Breast epithelium (tissue), 4 donors: ENCODE measurements around the gene ATF2. TPM values are rescaled to one million over a fixed set of nuclear protein-coding genes. Genes with fewer than 3 reads are reported as not detected.

Experiments
- DNase-seq, 2 donors: peaks; one replicate each; pipeline ENCODE4 v3.0.0-alpha.2; 2019; ENCODE audit warnings: low spot score in 2 of 2
- H3K27ac ChIP-seq, 2 donors: fragments of 200-600 bp; sonication (generic) in 1 of 2; one replicate each; pipeline ENCODE4 v1.5.1; 2016 to 2019; ENCODE audit warnings: mild to moderate bottlenecking in 1 of 2
- H3K27me3 ChIP-seq, 2 donors: fragments of 200-600 bp; sonication (generic) in 1 of 2; one replicate each; pipeline versions ENCODE4 v1.5.1 to v1.6.0; 2017 to 2019; ENCODE audit warnings: control low read depth in 1 of 2, mild to moderate bottlenecking in 1 of 2
- H3K36me3 ChIP-seq: fragments of 200-600 bp; one replicate; pipeline ENCODE4 v1.5.1; 2019
- H3K4me1 ChIP-seq, 2 donors: fragments of 200-600 bp; sonication (generic); one replicate each; pipeline ENCODE4 v1.5.1; 2016 to 2019; ENCODE audit warnings: control low read depth in 1 of 2
- H3K4me3 ChIP-seq, 3 donors: fragments of 200-600 bp; sonication (generic); 1 replicate in 2 of 3; 2 replicates in 1 of 3; pipeline ENCODE4 v1.5.1; 2016 to 2019; ENCODE audit warnings: mild to moderate bottlenecking in 3 of 3, moderate library complexity in 2 of 3
- H3K9me3 ChIP-seq, 2 donors: fragments of 200-600 bp; sonication (generic) in 1 of 2; one replicate each; pipeline ENCODE4 v1.5.1; 2016 to 2019; ENCODE audit warnings: control low read depth in 1 of 2
- POLR2A ChIP-seq: fragments of 450-650 bp; IDR thresholded peaks from one replicate; pipeline ENCODE4 v1.6.1; 2016; ENCODE audit warnings: antibody characterized with exemption, mild to moderate bottlenecking, moderate library complexity
- POLR2AphosphoS5 ChIP-seq, 3 donors: sonication (generic); formaldehyde crosslinking; IDR thresholded peaks; one replicate each; pipeline ENCODE4 v1.6.1; 2017; ENCODE audit warnings: antibody characterized with exemption in 3 of 3
- intact Hi-C: fragments of 100-400 bp; cut with DNase I; formaldehyde crosslinking; loops from one replicate; pipeline ENCODE4 v1.15.1; 2023; ENCODE audit warnings: low total_unique reads
- total RNA-seq, 3 donors: library from RNA; depleted of rRNA; stranded (reverse); fragments of >200 nt; gene quantifications; one replicate each; pipeline ENCODE4 v1.1.0, GENCODE V29; 2016
- TF ChIP-seq, protein P1 (sequence below), 3 donors: fragments of 450-650 bp; IDR thresholded peaks; one replicate each; pipeline ENCODE4 v1.5.1; 2016 to 2017; ENCODE audit warnings: antibody characterized with exemption in 3 of 3, mild to moderate bottlenecking in 3 of 3, moderate library complexity in 3 of 3

Gene ATF2
- total RNA-seq, 3 donors from 2014 or later = 57.0 to 71.7 (median 61.0) TPM

DNA sequence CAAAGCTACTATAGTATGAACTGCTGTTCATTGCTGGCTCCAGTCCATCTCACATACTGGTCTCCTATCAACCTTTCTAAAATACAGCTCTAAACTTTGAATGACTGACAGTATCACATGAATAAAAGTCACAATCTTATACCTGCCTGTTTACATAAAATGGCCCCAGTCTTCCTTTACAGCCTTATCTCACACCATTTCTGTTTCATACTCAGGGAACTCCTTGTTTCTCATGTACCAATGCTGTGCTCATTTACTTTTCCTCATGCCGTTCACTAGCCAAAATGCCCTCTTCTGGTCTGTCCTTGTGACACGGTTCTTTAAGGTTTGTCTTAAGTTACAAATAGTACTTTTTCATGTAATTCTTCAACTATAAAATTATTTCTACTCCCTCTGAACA lies 7.3 kb upstream of the ATF2 start:
- no peak overlapping the region for H3K4me3 ChIP-seq
- H3K9me3 ChIP-seq = no peaks in the 10 kb centered on the region
- H3K36me3 ChIP-seq = no peaks in the 10 kb centered on the region
- no peaks in the 10 kb centered on the region for H3K27me3 ChIP-seq
- DNase-seq = no peak
- intact Hi-C loops = no loop called here
- H3K4me1 ChIP-seq = peaks cover 0 to 4% of the 10 kb centered on the region in 2 donors
- no peak for TF ChIP-seq POLR2AphosphoS5 (IDR thresholded peaks at IDR 0.05)
- TF ChIP-seq, protein P1, sequence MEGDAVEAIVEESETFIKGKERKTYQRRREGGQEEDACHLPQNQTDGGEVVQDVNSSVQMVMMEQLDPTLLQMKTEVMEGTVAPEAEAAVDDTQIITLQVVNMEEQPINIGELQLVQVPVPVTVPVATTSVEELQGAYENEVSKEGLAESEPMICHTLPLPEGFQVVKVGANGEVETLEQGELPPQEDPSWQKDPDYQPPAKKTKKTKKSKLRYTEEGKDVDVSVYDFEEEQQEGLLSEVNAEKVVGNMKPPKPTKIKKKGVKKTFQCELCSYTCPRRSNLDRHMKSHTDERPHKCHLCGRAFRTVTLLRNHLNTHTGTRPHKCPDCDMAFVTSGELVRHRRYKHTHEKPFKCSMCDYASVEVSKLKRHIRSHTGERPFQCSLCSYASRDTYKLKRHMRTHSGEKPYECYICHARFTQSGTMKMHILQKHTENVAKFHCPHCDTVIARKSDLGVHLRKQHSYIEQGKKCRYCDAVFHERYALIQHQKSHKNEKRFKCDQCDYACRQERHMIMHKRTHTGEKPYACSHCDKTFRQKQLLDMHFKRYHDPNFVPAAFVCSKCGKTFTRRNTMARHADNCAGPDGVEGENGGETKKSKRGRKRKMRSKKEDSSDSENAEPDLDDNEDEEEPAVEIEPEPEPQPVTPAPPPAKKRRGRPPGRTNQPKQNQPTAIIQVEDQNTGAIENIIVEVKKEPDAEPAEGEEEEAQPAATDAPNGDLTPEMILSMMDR (IDR thresholded peaks at IDR 0.05) = no peak
- no peak for TF ChIP-seq POLR2A
- no peak overlapping the region for H3K27ac ChIP-seq

DNA sequence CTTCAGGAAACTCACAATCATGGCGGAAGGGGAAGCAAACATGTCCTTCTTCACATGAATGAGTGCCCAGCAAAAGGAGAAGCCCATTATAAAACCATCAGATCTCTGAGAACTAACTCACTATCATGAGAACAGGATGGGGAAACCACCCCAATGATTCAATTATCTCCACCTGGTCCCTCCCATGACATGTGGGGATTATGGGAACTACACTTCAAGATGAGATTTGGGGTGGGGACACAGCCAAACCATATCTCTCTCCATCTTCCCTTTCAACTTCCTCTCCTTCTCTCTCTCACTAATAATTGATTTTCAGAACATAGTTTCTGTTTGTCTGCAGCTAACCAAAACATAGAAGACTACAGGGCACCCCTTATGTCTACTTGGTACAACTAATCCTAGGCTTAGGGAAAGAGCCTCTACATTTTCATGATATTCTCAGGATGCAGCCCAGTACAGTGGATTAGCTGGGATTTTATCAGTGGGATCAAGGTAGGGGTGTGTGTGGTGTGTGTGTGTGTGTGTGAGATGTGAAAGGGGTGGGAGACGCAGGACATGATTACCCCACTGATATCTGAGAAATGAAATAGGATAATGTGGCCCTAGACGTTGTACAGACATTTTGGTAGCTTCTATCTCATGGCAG lies 2.8 kb upstream of the ATF2 start:
- H3K4me1 ChIP-seq = peaks cover 0 to 13% of the 10 kb centered on the region in 2 donors
- H3K4me3 ChIP-seq = no peak overlapping the region
- H3K27ac ChIP-seq = no peak overlapping the region
- no peaks in the 10 kb centered on the region for H3K27me3 ChIP-seq
- H3K9me3 ChIP-seq = no peaks in the 10 kb centered on the region
- intact Hi-C loops = no loop called here
- no peak for DNase-seq
- TF ChIP-seq, protein P1 (IDR thresholded peaks at IDR 0.05) = no peak
- no peaks in the 10 kb centered on the region for H3K36me3 ChIP-seq

DNA sequence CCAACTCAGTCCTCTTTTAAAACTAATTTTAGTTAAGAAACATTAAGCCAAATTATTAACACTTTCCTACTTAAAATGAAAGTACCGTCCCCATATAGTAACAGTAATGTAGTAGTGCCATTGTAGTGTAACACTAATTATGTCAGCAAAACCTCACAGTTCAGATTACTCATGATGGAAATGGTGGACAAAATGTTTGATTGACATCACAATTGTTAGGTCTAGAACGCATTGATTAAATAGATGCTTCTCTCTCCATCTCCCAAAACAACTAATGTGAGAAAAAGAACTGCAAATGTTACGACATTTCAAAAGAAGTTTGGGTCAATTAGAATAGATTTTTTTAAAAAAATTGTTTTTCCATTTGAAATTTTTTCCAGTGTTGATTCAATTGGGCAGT lies 1.2 kb upstream of the ATF2 start:
- DNase-seq = no peak
- no peaks in the 10 kb centered on the region for H3K9me3 ChIP-seq
- peaks cover 0 to 13% of the 10 kb centered on the region in 2 donors for H3K4me1 ChIP-seq
- peak overlapping the region; percentile 98 for H3K27ac ChIP-seq
- no peaks in the 10 kb centered on the region for H3K27me3 ChIP-seq
- H3K4me3 ChIP-seq = peak overlapping the region in 2 of 3 donors; percentile 82 to 91
- no peaks in the 10 kb centered on the region for H3K36me3 ChIP-seq
- TF ChIP-seq, protein P1 (IDR thresholded peaks at IDR 0.05) = no peak
- TF ChIP-seq POLR2AphosphoS5 (IDR thresholded peaks at IDR 0.05) (no peak), POLR2A (no peak)
- intact Hi-C loops = no loop called here

DNA sequence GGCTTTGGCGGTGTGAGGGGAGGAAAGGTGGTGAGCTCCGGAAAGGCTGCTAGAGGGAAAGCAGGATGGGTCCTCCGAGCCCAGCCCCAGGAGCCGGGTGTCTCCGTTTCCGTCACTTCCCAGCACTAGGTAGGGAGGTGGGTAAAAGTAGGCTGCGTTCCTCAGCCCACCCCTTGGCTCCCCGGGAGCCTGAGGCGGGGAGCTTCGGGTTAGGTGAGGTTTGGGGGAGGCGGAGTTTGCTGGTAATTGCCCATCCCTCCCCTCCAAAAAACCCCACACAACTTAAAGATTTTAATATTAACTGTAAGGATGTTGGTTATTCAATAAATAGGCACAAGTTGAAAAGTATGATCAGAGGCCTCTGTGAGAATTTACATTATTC lies 552 bp upstream of the ATF2 start:
- peak in 1 of 3 donors; percentile 3 for TF ChIP-seq POLR2AphosphoS5 (IDR thresholded peaks at IDR 0.05)
- TF ChIP-seq, protein P1 (IDR thresholded peaks at IDR 0.05) = no peak
- TF ChIP-seq POLR2A = peak; percentile 45
- Histone ChIP-seq H3K4me1 (peaks cover 0 to 13% of the 10 kb centered on the region in 2 donors), H3K9me3 (no peaks in the 10 kb centered on the region), H3K4me3 (peak overlapping the region; percentile 74 to 91 (median 82)), H3K27ac (peak overlapping the region; percentile 98), H3K27me3 (no peaks in the 10 kb centered on the region), H3K36me3 (no peaks in the 10 kb centered on the region)
- no peak for DNase-seq
- intact Hi-C loops = no loop called here

DNA sequence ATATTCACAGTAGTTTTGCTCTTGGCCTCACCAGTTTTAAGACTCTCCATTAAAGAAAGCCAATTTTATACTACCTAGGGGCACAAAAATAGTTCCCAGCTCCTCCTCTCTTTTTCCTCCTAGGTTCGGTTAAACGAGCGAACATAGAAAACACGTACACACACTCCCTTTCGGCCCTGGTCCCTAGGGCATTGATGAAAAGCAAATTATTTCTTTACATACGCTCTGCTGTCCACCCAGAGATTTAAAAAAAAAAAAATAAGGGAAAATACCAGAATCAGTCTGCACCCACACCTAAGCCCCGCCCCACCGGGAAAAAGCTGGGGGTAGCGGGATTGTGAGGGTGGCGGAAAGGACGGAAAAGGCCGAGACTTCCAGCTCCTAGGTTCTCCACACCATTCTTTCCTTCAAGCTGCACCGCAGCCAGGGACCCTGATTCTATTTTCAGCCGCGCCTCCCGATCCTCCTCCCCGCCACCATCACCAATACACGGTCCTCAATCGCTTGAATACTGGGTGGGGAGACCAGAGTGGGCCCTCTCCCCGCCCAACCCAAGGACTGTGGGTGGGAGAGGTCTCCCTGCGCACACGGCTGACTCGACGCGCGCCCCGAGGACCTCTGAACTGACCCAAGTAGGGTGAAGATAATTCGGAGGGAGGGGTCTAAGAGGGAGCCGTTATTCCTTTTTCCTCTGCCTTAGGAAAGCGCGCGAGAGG lies 769 bp downstream of the ATF2 start:
- Histone ChIP-seq H3K4me1 (peaks cover 0 to 13% of the 10 kb centered on the region in 2 donors), H3K27ac (peak overlapping the region; percentile 98), H3K9me3 (no peaks in the 10 kb centered on the region), H3K36me3 (no peaks in the 10 kb centered on the region), H3K27me3 (no peaks in the 10 kb centered on the region), H3K4me3 (peak overlapping the region; percentile 74 to 91 (median 82))
- TF ChIP-seq, protein P1 (IDR thresholded peaks at IDR 0.05) = no peak
- TF ChIP-seq POLR2AphosphoS5 (IDR thresholded peaks at IDR 0.05) (no peak), POLR2A (no peak)
- DNase-seq = peak in 1 of 2 donors; percentile 19
- intact Hi-C loops = no loop called here
